ENCODE data around the gene HAUS8.

DNA sequence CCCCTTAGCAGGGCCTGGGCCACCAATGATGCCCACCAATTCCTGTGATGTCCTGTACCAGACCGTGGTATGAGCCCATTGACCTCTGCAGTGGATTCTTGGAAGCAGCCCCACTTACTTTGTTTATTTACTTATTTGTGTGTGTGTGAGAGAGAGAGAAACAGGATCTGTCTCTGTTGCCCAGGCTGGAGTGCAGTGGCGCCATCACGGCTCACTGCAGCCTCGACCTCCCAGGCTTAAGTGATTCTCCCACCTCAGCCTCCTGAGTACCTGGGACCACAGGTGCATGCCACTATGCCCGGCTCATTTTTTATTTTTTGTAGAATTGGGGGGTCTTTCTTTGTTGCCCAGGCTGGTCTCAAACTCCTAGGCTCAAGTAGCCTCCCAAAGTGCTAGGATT is 13.3 kb upstream of the HAUS8 start:
- TF ChIP-seq, protein P1, sequence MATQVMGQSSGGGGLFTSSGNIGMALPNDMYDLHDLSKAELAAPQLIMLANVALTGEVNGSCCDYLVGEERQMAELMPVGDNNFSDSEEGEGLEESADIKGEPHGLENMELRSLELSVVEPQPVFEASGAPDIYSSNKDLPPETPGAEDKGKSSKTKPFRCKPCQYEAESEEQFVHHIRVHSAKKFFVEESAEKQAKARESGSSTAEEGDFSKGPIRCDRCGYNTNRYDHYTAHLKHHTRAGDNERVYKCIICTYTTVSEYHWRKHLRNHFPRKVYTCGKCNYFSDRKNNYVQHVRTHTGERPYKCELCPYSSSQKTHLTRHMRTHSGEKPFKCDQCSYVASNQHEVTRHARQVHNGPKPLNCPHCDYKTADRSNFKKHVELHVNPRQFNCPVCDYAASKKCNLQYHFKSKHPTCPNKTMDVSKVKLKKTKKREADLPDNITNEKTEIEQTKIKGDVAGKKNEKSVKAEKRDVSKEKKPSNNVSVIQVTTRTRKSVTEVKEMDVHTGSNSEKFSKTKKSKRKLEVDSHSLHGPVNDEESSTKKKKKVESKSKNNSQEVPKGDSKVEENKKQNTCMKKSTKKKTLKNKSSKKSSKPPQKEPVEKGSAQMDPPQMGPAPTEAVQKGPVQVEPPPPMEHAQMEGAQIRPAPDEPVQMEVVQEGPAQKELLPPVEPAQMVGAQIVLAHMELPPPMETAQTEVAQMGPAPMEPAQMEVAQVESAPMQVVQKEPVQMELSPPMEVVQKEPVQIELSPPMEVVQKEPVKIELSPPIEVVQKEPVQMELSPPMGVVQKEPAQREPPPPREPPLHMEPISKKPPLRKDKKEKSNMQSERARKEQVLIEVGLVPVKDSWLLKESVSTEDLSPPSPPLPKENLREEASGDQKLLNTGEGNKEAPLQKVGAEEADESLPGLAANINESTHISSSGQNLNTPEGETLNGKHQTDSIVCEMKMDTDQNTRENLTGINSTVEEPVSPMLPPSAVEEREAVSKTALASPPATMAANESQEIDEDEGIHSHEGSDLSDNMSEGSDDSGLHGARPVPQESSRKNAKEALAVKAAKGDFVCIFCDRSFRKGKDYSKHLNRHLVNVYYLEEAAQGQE (IDR thresholded peaks at IDR 0.05; ENCODE audit: insufficient read depth in 1 of 2, low read depth in 2 of 2, low read length in 2 of 2): no peak
- TF ChIP-seq SIN3A (IDR thresholded peaks at IDR 0.05; ENCODE audit: borderline replicate concordance, insufficient read depth, low read length): no peak
